ENCODE data around the gene NDRG3.
"Not testable (repeated sequence)": the region's sequence is repeated elsewhere in the genome, so short reads cannot be mapped to it uniquely, and the experiment has no call there.

NDRG3 gene

GRCh38 chr20:36684747-36685146 lies 61.1 kb downstream of the NDRG3 start:
- no peak for TF ChIP-seq CTCF (conservative IDR thresholded peaks at IDR 0.05; ENCODE audit: low read depth, low read length)
- DNase-seq (ENCODE audit: low read depth): no peak
- no peak overlapping the region for H3K4me3 ChIP-seq (ENCODE audit: low read length)

GRCh38 chr20:36682311-36682710 lies 63.6 kb downstream of the NDRG3 start:
- no peak for DNase-seq (ENCODE audit: low read depth)
- TF ChIP-seq CTCF (conservative IDR thresholded peaks at IDR 0.05; ENCODE audit: low read depth, low read length): no peak
- H3K4me3 ChIP-seq (ENCODE audit: low read length): no peak overlapping the region

GRCh38 chr20:36677422-36677771 lies 68.5 kb downstream of the NDRG3 start:
- no peak for DNase-seq (ENCODE audit: low read depth)
- H3K4me3 ChIP-seq (ENCODE audit: low read length): no peak overlapping the region
- TF ChIP-seq CTCF (conservative IDR thresholded peaks at IDR 0.05; ENCODE audit: low read depth, low read length): no peak

GRCh38 chr20:36676701-36677421 lies 69.0 kb downstream of the NDRG3 start:
- DNase-seq (ENCODE audit: low read depth): no peak
- no peak for TF ChIP-seq CTCF (conservative IDR thresholded peaks at IDR 0.05; ENCODE audit: low read depth, low read length)
- no peak overlapping the region for H3K4me3 ChIP-seq (ENCODE audit: low read length)

- H3K4me3 ChIP-seq (ENCODE audit: low read length); DNase-seq (ENCODE audit: low read depth): not testable (repeated sequence)
These were observed 70.3 kb downstream of the NDRG3 start for GRCh38 chr20:36675545-36675944.

GRCh38 chr20:36672991-36673390 lies 72.9 kb downstream of the NDRG3 start:
- DNase-seq (ENCODE audit: low read depth): no peak
- no peak for TF ChIP-seq CTCF (conservative IDR thresholded peaks at IDR 0.05; ENCODE audit: low read depth, low read length)
- H3K4me3 ChIP-seq (ENCODE audit: low read length): no peak overlapping the region

- TF ChIP-seq CTCF (conservative IDR thresholded peaks at IDR 0.05; ENCODE audit: low read depth, low read length): no peak
- DNase-seq (ENCODE audit: low read depth): no peak
- no peak overlapping the region for H3K4me3 ChIP-seq (ENCODE audit: low read length)
These were observed 75.1 kb downstream of the NDRG3 start for GRCh38 chr20:36670665-36671357.
